A549 treated with GW870086 at 1 μM for 4 hours (cell line): Measurements from ENCODE around the gene PC. TPM values are rescaled to one million over a fixed set of nuclear protein-coding genes. Genes with fewer than 3 reads are reported as not detected.

ENCODE experiments used
- total RNA-seq: library from RNA; stranded (reverse); fragments of 200-300 nt; extraction: Qiagen RNA extraction; gene quantifications from 5 replicates; pipeline ENCODE4 v1.2.3, GENCODE V29; 2022; ENCODE audit warnings: low read depth

Gene PC
- 32.8 to 42.0 TPM (median 38.6 TPM) in 5 replicates for total RNA-seq

GRCh38 chr11:66958232-66958955, at the start of gene PC:
Gene PC (minus strand): TSS chr11:66958383. CDS start chr11:66872159, 86,224 bp downstream.

GRCh38 chr11:66974724-66975404, 16.7 kb upstream of the PC start, which contains the start of gene C11orf86:
Gene C11orf86 (plus strand): TSS chr11:66975304. CDS start chr11:66975363, 59 bp downstream.

GRCh38 chr11:66856496-66857233, 101.5 kb downstream of the PC start, which contains the start of gene LRFN4:
Gene LRFN4 (plus strand): TSS chr11:66857064. CDS start chr11:66857745, 681 bp downstream.

GRCh38 chr11:66842896-66843775, 115.0 kb downstream of the PC start, which contains the start of gene RCE1:
Gene RCE1 (plus strand): TSS chr11:66843441. CDS start chr11:66843456, 15 bp downstream.

Other genes with a start within 250 kb of the PC start
- 8.0 to 11.7 TPM (median 9.5 TPM) in 5 replicates for gene SPTBN2, start 229.2 kb downstream of the PC start, total RNA-seq
- gene RCE1, start 114.9 kb downstream of the PC start, total RNA-seq, result 40.7 to 57.5 TPM (median 53.9 TPM) in 5 replicates
- 84.6 to 115 TPM (median 106 TPM) in 5 replicates for gene LRFN4, start 101.3 kb downstream of the PC start, total RNA-seq
- gene C11orf86, start 16.9 kb upstream of the PC start, total RNA-seq, result 60.1 to 99.8 TPM (median 85.5 TPM) in 5 replicates
- 17.9 to 29.6 TPM (median 25.7 TPM) in 5 replicates for gene SYT12, start 64.8 kb upstream of the PC start, total RNA-seq
- gene RHOD, start 98.5 kb upstream of the PC start, total RNA-seq, result 42.7 to 53.3 TPM (median 51.1 TPM) in 5 replicates
- gene KDM2A, start 160.9 kb upstream of the PC start, total RNA-seq, result 42.0 to 51.9 TPM (median 46.7 TPM) in 5 replicates